DMS53 treated with DMSO at 0.1 percent for 48 hours (cell line): Measurements from ENCODE around the gene CENPP.

Experiments used
- DNase-seq: peaks from one replicate; lab custom pipeline; 2025; ENCODE audit not compliant: unreplicated experiment; lab: John Stamatoyannopoulos, UW

Gene CENPP

DNA sequence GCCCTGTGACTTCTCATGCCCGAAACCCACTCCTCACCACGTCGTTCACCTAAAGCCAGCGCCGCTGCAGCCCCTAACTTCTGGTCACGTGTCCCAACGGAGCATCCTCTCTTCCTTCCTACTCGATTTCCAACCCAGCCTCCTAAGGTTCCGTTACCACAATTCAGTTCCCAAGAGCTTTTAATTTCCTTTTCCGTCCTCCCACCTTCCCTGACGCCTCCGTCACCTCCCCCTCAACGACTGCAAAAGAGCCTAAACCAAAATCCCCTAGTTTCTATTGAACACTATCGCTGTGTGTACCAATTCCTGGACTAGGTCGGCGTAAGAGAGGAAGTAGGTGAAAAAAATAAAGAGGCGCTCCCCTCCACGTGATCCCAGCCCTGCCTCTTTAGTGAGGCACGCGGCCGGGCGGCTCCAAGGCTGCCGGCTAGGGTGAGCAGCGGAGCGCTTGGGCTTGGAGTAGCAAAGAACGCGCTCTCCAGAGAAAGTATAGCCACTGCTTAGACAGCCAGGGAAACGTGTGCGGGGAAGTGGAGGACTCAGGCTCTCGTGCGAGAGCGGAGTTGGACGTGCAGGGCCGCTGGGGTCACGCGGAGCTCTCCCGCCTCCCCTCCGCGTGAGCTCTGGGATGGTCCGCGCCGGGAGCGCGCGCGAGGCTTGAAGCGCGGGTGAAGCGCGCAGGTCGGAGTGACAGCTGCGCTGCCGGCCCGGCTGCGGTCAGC, at the start of gene CENPP, which contains the start of gene NOL8:
Gene CENPP (plus strand): TSS at position 685 of the 722 bp plus-strand sequence.
Gene NOL8 (minus strand): TSS at position 82 of the 722 bp plus-strand sequence. CDS start 1,189 bp downstream, outside the sequence.
- peak; percentile 66 for DNase-seq

DNA sequence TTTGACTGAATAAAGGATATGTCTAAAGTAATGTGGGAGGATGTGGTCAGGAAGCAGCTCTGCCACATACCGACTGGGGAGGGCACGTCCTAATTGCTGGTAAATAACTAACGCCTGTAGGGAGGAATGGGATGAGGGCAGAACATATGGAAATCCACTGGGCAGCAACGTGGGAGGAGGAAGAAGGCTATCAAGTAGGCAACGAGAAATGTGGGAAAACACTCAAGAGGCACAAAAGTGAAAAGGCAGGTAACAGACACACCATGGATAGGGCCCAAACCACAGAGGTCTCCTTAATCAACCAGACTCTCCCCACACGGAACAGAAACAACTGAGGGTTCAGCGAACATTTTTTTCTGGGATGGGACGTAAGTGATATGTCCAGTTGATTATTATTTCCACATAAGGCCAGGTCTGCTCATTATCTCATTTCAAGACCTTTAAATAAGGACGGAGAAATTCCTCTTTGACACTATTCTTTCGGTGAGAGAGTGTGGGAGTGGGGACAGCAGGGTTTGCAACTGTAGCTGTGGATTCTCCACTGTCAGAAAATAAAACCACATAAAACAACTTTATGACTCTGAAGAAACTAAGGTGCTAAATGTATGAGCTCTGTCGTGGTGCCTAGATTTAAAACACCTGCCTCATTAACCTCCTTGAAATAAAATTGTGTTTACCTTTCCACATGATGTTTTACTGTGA, 49.3 kb upstream of the CENPP start:
- no peak for DNase-seq

DNA sequence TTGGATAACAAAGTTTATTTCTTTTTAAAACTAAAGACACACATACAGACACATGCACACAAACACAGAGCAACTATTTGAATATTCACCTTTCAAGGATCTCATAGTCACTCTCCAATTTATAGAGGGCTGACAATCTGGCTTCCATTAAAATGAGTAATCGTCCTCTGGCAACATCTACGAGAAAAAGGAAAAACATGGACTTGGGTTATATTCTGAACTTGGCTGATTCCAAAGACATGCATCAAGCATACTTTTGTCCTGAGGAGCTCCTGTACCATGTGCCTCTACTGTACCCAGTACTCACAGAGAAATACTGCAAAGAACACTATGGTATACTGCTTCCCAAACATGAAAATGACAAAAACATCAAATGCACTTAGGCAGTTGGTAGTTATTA, 47.6 kb upstream of the CENPP start:
- no peak for DNase-seq

DNA sequence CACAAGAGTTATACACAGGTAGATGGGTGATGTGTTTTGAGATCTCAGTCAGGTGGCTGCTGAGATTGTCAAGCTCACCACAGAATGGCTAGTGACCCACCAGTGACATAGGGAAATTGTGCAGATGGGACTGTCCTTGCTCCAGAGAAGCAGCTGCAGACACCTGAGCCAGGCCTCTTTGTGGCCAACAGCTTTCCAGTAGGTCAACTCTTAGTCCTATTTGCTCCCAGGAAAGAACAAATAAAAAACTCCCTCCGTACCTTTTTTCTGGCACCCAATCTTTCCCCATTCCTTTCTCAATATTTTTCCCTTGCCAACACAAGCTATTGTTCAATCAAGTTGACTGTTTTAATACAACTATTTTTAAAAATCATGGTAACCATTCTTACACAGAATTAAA, 46.5 kb upstream of the CENPP start:
- DNase-seq = no peak

DNA sequence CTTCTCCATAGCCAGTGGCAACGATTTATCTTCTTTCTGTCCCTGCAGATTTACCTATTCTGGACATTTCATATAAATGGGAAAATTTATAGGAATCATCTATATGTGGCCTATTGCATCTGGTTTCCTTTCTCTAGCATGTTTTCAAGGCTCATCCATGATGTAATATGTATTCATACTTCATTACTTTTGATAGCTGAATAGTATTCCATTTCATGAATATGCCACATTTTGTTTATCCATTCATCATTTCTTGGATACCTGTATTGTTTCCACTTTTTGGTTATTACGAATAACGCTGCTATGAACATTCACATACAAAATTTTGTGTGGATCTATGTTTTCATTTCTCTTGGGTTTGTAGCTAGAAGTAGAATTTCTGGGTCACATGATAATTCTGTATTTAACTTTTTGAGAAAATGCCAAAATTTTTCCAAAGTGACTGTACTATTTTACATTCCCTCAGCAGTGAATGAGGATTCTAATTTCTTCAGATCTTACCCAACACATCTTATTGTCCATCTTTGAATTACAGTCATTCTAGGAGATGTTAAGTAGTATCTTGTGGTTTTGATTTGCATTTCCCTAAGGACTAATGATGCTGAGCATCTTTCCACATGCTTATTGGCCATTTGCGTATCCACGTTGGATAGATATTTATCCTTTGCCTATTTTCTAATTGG, 35.9 kb upstream of the CENPP start:
- no peak for DNase-seq

DNA sequence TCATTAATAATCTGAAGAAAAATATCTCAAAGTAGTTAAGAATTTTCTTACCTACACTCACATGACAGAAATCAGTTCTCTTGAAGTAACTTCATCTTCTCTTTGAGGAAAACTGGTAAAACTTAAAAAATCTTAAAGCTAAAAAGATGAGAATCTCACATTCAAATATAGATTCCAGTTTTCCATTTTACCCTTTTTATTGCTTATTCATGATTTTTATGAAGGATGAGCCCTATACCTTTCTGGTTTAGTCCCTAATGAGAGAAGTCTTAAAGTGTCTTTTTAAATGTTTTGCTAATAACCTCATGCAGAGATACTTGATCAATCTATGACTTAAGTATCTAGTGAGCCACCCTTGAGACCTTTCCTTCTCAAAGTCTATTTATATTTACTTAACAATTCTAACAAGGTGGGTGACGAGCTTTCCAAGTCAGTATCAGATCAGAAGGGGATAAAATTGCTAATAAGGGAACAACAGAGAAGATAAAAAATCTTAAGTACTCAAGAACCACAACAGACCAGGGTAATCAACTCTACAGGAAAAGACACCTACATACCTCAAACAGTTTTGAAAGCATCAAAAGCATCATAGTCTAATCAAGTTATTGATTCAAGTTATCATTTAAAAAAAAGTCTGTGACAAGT, 34.8 kb upstream of the CENPP start:
- DNase-seq = no peak

DNA sequence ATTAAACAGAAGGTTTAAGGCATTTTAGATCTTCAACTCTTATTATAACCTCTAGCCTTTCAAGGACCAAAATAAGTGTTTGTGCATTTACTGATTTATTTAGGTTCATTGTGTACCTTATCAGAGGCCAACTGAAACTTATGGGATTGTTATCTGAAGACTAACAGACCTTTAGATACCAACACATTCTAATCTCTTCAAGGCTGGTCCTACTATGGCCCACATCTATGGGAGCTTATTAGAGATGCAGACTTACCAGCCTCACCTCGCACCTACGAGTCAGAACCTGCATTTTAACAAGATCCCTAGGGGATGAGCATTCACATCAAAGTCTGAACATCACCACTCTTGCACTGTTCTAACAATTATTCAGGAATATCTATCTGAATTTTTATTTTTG, 34.2 kb upstream of the CENPP start:
- no peak for DNase-seq

DNA sequence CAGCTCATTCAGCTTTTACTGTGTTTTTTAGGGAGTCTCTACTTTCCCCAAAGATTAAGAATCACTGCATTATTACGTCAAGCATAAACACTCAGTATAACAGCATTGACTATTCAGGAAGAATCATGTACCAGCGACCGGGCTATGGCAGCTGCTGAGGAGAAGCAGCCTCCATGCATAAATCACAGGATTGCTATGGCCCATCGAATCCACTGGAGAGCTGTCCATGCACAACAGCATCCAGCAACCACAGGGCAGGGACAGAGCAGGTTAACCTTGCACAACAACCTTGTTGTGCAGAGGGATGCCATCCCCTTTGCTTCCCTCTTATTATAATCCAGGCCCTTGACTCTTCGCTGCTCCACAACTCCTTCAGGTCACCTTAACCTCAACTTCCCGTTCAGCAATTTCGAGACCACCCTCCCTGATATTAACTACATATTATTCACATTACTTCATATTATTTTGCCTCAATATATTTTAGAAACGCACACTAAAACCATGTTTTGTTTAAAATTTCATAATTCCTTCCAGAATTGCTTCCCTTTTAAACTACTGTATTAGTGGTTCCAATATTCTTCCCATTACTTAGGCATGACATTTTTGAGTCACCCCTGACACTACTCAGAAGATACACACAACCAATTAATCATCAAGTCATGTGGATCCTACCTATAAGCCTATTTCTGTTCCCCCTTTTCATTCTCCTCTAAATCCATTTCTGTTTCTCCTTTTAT, 33.2 kb upstream of the CENPP start:
- no peak for DNase-seq

DNA sequence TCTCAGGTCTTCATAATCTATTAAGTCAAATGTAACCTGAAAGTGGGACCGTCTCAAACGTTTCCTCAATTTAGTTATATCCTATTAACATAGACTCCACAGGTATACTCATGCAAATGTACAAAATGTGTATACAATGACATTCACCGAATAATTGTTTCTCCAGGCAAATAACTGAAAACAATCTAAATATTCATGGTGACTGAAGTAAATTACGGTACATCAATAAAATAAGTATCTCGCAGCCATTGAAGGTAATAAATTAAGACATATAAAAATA, 32.7 kb upstream of the CENPP start:
- no peak for DNase-seq

DNA sequence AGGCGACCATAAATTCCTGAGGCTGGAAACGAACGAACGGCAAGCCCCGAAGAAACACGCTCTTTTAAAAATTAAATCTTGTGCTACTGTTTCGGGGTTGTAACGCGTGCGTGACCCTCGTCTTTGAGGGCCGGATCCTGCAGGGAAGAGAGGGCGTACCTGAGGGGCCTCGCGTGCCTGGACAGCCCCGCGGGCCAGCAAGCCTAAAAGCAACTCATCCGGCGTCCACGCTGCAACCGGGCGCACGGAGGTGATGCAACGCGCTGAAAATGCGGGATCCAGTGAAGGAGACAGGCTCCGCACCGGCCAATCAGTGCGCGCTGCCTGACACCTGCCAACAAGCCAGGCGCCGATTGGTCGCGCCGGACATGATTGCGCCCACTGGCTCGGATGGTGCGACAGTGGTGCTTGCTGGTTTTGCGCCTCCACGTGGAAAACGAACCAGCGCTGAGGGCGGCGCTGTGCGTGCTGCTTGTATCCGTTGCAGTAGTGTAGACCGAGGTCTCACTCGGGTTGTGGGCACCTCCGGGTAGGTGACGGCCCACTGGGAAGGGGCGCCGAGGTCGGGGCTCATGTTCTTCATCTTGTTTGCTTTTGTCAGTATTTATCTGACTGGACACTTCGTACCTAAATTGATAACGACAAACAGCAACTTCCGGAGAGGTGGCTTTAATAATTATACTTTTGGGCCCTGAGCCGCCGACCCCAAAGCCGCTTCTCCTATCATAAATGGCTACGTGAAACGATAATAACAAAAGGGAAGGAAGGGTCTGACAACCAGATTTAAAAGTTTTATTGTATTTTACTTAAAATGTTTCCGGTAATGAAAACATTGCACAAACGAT, 32.1 kb upstream of the CENPP start, which contains the start of gene IARS1:
Gene IARS1 (minus strand): TSS at position 246 of the 845 bp plus-strand sequence. CDS start 4,278 bp downstream, outside the sequence.
- peak; percentile 84 for DNase-seq

DNA sequence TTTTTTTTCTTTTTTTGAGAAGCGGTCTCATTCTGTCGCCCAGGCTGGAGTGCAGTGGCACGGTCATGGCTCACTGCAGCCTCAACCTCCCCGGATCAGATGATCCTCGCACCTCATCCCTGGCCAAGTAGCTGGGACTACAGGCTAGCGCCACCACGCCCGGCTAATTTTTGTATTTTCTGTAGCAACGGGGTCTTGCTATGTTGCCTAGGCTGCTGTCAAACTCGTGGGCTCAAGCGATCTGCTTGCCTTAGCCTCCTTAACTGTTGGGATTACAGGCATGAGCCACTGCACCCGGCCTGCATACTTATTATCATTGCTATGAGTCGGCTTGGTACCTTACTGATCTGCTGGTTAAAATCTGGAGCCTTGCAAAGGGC, 31.5 kb upstream of the CENPP start:
- DNase-seq = peak; percentile 15

DNA sequence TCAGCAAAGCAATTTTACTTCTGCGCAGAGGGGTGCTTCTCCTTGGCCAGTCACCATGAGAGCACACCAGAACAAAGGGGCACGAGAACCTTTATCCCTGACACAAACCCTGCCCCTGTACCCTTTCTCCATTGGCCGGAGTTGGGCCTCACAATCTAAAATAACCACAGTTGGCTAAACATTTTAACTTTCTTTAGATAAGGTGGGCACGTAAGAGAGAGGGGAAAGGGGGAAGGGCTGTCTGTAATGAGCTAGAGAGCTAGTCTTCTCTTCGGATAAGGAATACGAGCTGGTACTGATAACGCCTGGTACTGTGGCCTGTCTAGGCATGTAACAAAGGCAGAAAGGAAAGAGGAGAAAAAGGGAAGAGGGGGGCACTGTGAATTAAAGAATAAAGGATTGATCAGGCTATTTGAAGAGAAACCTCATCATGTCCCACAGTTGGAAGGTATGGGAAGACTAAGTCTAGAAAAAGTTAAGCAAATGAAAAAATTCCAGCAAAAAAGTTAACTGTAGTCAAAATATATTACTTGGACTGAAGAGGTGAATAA, 30.4 kb upstream of the CENPP start:
- DNase-seq = no peak

DNA sequence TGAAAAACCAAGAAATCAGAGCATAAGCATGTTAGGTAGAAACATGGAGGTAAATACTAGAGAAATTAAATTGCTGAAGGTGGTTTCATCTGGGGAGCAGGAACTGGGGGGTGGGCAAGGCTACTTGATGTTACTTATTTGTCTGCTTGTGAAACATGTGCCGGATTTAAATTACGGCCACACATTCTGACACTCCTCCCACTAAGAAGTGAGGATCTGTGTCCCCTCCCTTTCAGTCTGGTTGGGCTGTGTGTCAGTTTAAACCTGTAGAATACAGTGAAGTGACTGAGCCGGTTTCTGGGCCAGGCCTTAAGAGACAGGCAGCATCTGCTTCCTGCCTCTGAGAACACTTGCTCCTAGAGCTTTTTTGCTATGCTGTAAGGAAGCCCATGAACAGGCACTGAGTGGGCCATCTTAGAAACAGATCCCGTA, 29.9 kb upstream of the CENPP start:
- DNase-seq = peak; percentile 6

DNA sequence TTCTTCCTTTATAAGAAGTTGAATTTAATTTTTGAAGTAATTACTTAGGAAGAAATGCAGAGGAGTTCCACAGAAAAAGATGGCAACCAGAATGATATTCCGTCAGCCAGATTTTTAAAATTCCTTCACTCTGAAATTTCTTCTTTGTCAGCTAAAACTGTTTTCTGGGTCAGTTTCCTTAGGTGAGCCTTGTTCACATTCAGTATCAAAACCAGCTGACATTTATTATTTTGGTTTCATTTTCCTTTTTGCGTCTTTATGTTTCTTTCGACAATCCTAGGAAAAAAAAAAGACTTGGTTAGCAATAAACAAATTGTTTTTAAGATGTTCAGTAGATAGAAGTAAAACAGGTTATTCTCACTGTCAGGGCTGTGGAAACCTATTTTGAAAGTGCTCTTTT, 28.1 kb upstream of the CENPP start:
- no peak for DNase-seq

DNA sequence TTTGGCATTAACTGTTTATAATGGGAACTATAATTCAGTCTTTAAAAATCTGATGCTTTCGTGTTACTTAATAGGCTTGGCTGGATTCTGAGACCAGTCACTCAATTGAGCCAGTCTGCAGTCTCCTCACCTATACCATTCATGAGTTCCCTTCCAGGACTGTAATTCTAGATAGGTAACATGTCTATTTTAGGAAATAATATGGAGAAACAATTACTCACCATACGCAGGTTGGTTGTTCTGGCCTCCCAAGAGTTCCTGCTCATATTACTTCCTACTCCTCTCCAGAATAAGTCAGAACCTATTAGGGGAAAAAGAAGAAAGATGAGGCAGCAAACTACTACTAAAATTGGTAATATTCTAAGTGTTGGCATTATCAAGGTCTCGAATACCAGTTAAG, 27.7 kb upstream of the CENPP start:
- no peak for DNase-seq

DNA sequence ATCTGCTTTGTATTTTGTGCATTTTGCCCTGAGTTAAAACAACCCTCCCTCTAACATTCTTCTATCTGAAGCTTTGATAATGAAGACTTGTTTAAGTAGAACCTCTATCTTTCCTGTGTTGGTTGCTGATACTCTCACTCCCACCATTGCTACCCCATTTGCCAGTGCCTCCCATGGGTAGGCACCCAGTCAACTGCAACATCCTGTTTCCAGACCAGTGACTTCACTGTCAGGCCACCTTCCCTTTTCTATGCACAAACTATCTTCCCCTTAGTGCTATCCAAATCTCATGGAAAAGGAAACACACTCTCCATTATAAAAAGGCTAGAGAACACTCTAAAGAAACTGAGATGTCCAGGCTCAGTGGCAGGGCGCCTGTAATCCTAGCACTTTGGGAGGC, 26.6 kb upstream of the CENPP start:
- DNase-seq = no peak

DNA sequence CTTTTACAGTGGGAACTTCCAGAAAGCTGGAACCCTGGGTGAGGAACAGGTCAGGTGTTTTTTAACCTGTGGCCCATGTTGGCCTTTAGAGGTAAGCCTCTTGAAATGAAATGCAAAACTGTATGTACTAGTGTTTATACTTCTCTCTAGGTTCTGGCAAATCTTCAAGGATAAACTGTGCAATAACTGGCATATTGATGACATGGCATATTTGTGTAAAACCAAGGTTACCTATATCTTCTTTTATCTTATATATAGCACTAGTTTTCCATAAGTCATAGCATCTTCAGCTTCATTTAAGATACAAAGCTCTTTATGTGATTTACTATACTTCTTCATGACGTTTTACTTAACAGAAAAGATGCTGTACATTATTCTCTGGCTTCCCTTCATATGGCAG, 24.8 kb upstream of the CENPP start:
- DNase-seq = no peak

DNA sequence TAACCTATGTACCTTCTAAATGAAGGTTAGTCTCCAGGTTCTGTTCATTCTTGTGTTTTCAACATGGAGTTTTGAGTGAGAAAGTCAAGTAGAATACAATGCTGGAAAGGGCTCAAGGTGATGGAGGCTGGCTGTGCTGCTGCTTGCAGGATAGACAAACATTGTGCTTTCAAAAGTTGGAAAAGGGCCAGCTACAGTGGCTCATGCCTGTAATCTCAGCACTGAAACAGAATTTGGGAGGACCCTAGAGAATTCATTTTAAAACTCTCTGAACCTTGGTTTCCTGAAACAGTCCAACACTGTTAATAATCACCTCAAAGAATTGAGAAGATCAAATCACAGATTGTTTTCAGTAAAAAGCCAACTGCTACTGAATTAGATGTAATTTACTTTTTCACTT, 16.9 kb upstream of the CENPP start:
- DNase-seq = no peak

DNA sequence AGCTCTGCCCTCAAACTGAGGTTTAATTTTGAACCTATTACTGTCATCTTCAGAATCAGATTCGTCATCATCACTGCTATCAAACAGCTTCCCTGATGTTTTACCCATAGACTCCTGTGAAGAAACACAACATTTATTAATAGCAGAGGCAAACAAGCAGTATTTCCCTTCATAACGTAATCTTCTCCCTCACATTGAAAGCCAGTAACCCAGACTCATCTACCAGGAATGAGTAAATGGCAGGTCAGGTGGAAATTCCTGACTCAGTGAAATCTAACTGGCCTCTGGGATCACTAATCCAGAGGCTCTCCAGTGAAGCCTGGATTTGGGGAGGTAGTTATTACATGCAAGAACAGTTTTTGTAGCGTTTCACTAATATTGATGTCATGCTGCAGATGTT, 15.2 kb upstream of the CENPP start:
- no peak for DNase-seq
